ENCODE results near the gene SLC6A16.
"Not testable (repeated sequence)": the region's sequence is repeated elsewhere in the genome, so short reads cannot be mapped to it uniquely, and the experiment has no call there.

Gene SLC6A16

DNA sequence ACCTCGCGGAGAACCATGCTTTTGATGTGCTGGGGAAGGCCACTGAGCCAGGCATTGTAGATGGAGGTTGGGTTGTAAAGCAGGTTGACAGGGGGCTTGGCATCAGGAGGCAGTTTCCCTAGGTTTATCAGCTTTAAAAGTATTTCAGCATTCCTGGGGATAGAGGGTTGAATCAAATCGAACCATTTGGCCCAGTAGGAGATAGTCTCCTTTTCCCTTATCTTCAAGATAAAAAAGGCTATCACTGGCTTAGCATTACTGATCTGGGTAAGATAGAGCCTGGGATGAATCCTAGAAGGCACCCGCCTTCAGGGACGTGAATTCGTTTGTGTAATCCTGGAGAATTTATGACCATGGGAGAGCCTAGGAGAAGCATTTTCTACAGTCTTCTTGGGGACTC, 30.6 kb downstream of the SLC6A16 start:
- 0 out of 2 replicates have a peak, but pooled peaks cover 3% of the 10 kb centered on the region for H3K4me1 ChIP-seq (ENCODE audit: insufficient read depth, low read length)

DNA sequence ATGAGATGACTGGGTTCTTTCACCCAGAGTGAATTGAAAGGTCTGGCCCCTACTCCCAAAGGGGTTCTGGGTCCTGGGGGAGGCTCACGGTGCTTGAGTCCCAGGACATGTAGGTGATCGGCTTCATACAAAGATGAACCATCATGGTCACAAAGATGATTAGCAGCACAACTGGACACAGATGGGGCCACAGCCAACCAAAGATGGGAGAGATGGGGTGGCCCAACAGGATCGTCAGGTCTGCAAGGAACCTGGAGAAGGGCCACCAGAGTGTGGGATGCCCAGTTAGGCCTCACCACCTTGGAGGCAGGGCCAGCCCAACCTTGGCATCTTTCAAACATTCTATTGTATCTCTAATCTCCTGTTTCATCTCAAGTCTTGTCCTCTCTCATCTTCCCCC, 34.5 kb downstream of the SLC6A16 start:
- no peaks in the 10 kb centered on the region for H3K4me1 ChIP-seq (ENCODE audit: insufficient read depth, low read length)
- no peaks in the 10 kb centered on the region for H3K36me3 ChIP-seq (ENCODE audit: insufficient read depth, low read length)
- no peaks in the 10 kb centered on the region; the same call in 1 of the 2 replicates for H3K9me3 ChIP-seq (ENCODE audit: control insufficient read depth, insufficient read depth, low read length)
- H3K9ac ChIP-seq (ENCODE audit: low read depth, low read length), result no peak overlapping the region

More for the DNA sequence above, 30.6 kb downstream of the SLC6A16 start:
- H3K9me3 ChIP-seq (ENCODE audit: control insufficient read depth, insufficient read depth, low read length), result no peaks in the 10 kb centered on the region
- H3K9ac ChIP-seq (ENCODE audit: low read depth, low read length), result no peak overlapping the region
- no peaks in the 10 kb centered on the region for H3K36me3 ChIP-seq (ENCODE audit: insufficient read depth, low read length)

- H3K4me1 ChIP-seq (ENCODE audit: insufficient read depth, low read length); H3K9me3 ChIP-seq (ENCODE audit: control insufficient read depth, insufficient read depth, low read length); H3K9ac ChIP-seq (ENCODE audit: low read depth, low read length); H3K36me3 ChIP-seq (ENCODE audit: insufficient read depth, low read length): not testable (repeated sequence)
Observed at GRCh38 chr19:49289286-49289685, 35.7 kb downstream of the SLC6A16 start.

GRCh38 chr19:49288205-49288604, 36.8 kb downstream of the SLC6A16 start:
- H3K9me3 ChIP-seq (ENCODE audit: control insufficient read depth, insufficient read depth, low read length); H3K36me3 ChIP-seq (ENCODE audit: insufficient read depth, low read length); H3K4me1 ChIP-seq (ENCODE audit: insufficient read depth, low read length); H3K9ac ChIP-seq (ENCODE audit: low read depth, low read length): not testable (repeated sequence)

DNA sequence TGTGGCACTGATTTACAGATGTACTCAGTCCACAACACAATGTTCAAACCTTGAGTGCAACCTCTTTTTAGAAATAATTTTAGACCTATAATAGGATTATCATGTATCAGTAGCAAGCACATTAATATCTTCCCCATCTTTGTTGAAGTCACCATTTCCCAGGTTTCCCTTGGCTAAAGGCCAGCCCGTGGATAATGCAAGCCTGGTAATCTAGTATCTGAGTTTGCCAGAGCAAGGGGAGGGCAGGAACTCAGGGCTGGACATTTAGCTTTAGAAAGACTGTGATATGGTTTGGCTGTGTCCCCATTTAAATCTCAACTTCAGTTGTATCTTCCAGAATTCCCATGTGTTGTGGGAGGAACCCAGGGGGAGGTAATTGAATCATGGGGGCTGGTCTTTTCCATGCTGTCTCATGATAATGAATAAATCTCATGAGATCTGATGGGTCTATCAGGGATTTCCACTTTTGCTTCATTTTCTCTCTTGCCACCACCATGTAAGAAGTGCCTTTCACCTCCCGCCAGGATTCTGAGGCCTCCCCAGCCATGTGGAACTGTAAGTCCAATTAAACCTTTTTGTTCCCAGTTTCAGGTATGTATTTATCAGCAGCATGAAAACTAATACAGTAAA, 37.7 kb downstream of the SLC6A16 start:
- H3K9ac ChIP-seq (ENCODE audit: low read depth, low read length), result no peak overlapping the region
- no peaks in the 10 kb centered on the region for H3K36me3 ChIP-seq (ENCODE audit: insufficient read depth, low read length)
- no peaks in the 10 kb centered on the region; the same call in 1 of the 2 replicates for H3K9me3 ChIP-seq (ENCODE audit: control insufficient read depth, insufficient read depth, low read length)
- H3K4me1 ChIP-seq (ENCODE audit: insufficient read depth, low read length), result no peaks in the 10 kb centered on the region

DNA sequence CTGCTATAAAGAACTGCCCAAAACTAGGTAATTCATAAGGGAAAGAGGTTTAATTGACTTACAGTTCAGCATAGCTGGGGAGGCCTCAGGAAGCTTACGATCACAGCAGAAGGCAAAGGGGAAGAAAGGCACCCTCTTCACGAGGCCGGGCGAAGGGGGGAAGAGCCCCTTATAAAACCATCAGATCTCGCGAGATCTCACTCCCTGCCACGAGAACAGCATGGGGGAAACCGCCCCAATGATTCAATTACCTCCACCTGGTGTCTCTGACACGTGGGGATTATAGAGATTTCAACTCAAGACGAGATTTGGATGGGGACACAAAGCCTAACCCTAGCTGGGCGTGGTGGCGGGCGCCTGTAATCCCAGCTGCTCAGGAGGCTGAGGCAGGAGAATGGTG, 42.8 kb downstream of the SLC6A16 start:
- Histone ChIP-seq H3K36me3 (ENCODE audit: insufficient read depth, low read length) (no peaks in the 10 kb centered on the region), H3K4me1 (ENCODE audit: insufficient read depth, low read length) (no peaks in the 10 kb centered on the region), H3K9ac (ENCODE audit: low read depth, low read length) (no peak overlapping the region)

GRCh38 chr19:49272204-49272603, 52.8 kb downstream of the SLC6A16 start:
- H3K9ac ChIP-seq (ENCODE audit: low read depth, low read length), result no peak overlapping the region
- H3K4me1 ChIP-seq (ENCODE audit: insufficient read depth, low read length), result no peaks in the 10 kb centered on the region
- no peaks in the 10 kb centered on the region for H3K36me3 ChIP-seq (ENCODE audit: insufficient read depth, low read length)
- no peaks in the 10 kb centered on the region for H3K9me3 ChIP-seq (ENCODE audit: control insufficient read depth, insufficient read depth, low read length)

More for the DNA sequence above, 42.8 kb downstream of the SLC6A16 start:
- no peaks in the 10 kb centered on the region for H3K9me3 ChIP-seq (ENCODE audit: control insufficient read depth, insufficient read depth, low read length)

DNA sequence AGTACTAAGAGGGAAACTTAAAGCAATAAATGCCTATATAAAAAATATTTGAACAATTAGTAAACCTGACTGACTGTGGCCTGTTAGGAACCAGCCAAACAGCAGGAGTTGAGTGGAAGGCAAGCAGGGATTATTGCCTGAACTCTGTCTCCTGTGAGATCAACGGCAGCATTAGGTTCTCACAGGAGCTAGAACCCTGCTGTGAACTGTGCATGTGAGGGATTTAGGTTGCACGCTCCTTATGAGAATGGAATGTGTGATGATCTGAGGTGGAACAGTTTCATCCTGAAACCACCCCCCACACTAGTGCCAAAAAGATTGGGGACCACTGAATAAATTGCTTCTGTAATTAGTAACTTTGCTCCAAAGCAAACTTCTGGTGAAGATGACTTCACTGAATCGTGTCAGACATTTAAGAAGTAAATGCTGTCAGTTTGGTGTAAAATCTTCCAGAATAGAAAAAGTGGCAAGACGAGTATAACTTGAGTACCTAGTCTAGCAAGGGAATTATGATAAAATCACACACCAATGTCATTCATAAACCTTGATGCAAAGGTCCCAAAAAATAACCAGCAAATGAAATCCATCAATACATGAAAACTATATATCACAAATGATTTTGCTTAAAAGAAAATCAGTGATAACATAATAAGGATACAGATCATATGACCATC, 53.8 kb downstream of the SLC6A16 start:
- no peaks in the 10 kb centered on the region for H3K4me1 ChIP-seq (ENCODE audit: insufficient read depth, low read length)
- no peaks in the 10 kb centered on the region for H3K9me3 ChIP-seq (ENCODE audit: control insufficient read depth, insufficient read depth, low read length)
- H3K9ac ChIP-seq (ENCODE audit: low read depth, low read length), result no peak overlapping the region
- no peaks in the 10 kb centered on the region for H3K36me3 ChIP-seq (ENCODE audit: insufficient read depth, low read length)

DNA sequence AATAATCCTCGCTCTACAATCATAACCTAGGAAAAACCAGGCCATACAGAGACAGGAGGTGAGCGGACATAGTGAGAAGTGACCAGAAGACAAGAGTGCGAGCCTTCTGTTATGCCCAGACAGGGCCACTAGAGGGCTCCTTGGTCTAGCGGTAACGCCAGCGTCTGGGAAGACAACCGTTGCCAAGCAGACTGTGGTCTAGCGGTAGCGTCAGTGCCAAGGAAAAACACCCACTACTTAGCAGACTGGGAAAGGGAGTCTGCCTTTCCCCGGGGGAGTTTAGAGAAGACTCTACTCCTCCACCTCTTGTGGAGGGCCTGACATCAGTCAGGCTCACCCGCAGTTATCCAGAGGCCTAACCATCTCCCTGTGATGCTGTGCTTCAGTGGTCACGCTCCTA, 58.6 kb downstream of the SLC6A16 start:
- H3K4me1 ChIP-seq (ENCODE audit: insufficient read depth, low read length); H3K9me3 ChIP-seq (ENCODE audit: control insufficient read depth, insufficient read depth, low read length); H3K36me3 ChIP-seq (ENCODE audit: insufficient read depth, low read length); H3K9ac ChIP-seq (ENCODE audit: low read depth, low read length): not testable (repeated sequence)

DNA sequence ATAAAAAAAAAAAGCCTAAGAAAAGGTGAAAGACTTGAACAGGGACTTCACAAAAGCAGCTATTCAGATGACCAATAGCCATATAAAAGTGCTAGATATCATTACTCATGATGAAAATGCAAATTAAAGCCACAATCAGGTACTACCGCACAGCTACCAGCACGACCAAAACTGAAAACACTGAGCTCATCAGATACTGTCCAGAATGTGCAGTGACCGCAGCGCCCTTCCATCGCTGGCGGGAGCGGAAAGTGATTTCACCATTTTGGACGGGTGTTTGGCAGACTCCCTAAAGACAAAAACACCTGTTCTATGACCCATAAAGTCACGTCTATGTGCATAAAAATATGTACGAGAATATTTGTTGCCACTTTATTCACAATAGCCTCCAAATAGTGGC, 60.7 kb downstream of the SLC6A16 start:
- no peaks in the 10 kb centered on the region; the same call in 1 of the 2 replicates for H3K9me3 ChIP-seq (ENCODE audit: control insufficient read depth, insufficient read depth, low read length)
- no peaks in the 10 kb centered on the region for H3K36me3 ChIP-seq (ENCODE audit: insufficient read depth, low read length)
- no peaks in the 10 kb centered on the region for H3K4me1 ChIP-seq (ENCODE audit: insufficient read depth, low read length)
- H3K9ac ChIP-seq (ENCODE audit: low read depth, low read length), result no peak overlapping the region

DNA sequence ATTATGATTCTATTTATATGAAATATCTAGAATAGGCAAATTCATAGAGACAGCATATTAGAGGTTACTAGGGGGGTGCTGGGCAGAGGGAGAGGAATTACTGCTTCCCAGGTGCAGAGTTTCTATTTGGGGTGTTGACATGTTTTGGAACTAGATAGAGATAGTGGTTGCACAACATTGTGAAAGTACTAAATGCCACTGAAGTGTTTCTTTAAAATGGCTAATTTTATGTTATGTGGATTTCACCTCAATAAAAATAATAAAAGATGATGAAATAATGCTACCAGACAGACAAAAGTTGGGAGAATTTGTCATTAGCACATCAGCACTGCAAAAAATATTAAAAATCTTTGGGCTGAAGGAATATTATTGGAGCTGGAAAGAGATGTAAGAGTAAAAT, 63.4 kb downstream of the SLC6A16 start:
- H3K9me3 ChIP-seq (ENCODE audit: control insufficient read depth, insufficient read depth, low read length), result no peaks in the 10 kb centered on the region; the same call in 1 of the 2 replicates
- H3K36me3 ChIP-seq (ENCODE audit: insufficient read depth, low read length), result no peaks in the 10 kb centered on the region
- H3K9ac ChIP-seq (ENCODE audit: low read depth, low read length), result no peak overlapping the region
- no peaks in the 10 kb centered on the region for H3K4me1 ChIP-seq (ENCODE audit: insufficient read depth, low read length)

- H3K9me3 ChIP-seq (ENCODE audit: control insufficient read depth, insufficient read depth, low read length), result no peaks in the 10 kb centered on the region; the same call in 1 of the 2 replicates
- no peaks in the 10 kb centered on the region for H3K4me1 ChIP-seq (ENCODE audit: insufficient read depth, low read length)
- H3K9ac ChIP-seq (ENCODE audit: low read depth, low read length), result no peak overlapping the region
- H3K36me3 ChIP-seq (ENCODE audit: insufficient read depth, low read length), result no peaks in the 10 kb centered on the region
Observed at GRCh38 chr19:49256691-49257090, 68.3 kb downstream of the SLC6A16 start.

- H3K9me3 ChIP-seq (ENCODE audit: control insufficient read depth, insufficient read depth, low read length), result no peaks in the 10 kb centered on the region; the same call in 1 of the 2 replicates
- no peak overlapping the region for H3K9ac ChIP-seq (ENCODE audit: low read depth, low read length)
- no peaks in the 10 kb centered on the region for H3K36me3 ChIP-seq (ENCODE audit: insufficient read depth, low read length)
- no peaks in the 10 kb centered on the region for H3K4me1 ChIP-seq (ENCODE audit: insufficient read depth, low read length)
Observed at GRCh38 chr19:49255674-49256073, 69.3 kb downstream of the SLC6A16 start.

DNA sequence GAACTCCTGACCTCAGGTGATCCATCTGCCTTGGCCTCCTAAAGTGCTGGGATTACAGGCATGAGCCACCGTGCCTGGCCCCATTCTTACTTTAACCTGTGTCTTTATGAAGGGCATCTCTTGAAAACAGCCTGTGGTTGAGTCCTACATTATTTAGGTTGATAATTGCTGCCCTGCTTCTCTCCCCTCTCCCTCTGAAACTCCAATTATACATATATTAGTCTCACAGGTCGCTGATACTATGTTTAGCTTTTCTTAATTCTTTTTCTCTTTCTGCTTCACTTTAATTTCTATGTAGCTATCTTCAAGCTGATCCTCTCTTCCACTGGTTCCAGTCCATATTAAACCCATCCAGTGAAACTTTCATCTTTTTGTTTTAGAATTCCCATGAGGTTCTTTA, 75.1 kb downstream of the SLC6A16 start:
- H3K36me3 ChIP-seq (ENCODE audit: insufficient read depth, low read length), result no peaks in the 10 kb centered on the region

DNA sequence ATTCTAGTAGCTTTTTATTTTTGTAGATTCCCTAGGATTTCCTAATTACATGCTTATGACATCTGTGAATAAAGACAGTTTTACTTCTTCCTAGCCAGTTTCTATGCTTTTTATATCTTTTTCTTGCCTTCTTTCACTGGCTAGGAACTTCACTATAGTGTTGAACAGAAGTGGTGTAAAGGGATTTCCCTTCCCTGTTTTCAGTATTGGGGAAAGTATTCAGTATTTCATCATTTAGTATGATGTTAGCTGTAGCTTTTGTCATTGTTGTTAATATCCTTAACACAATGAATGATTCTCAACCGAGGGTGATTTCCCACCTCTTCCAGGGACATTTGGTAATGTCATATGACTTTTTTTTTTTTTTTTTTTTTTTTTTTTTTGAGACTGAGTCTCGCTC, 77.3 kb downstream of the SLC6A16 start:
- no peak overlapping the region for H3K9ac ChIP-seq (ENCODE audit: low read depth, low read length)
- H3K4me1 ChIP-seq (ENCODE audit: insufficient read depth, low read length), result no peaks in the 10 kb centered on the region
- H3K36me3 ChIP-seq (ENCODE audit: insufficient read depth, low read length), result no peaks in the 10 kb centered on the region
- no peaks in the 10 kb centered on the region for H3K9me3 ChIP-seq (ENCODE audit: control insufficient read depth, insufficient read depth, low read length)

More for the DNA sequence above, 75.1 kb downstream of the SLC6A16 start:
- Histone ChIP-seq H3K9me3 (ENCODE audit: control insufficient read depth, insufficient read depth, low read length) (no peaks in the 10 kb centered on the region), H3K4me1 (ENCODE audit: insufficient read depth, low read length) (no peaks in the 10 kb centered on the region), H3K9ac (ENCODE audit: low read depth, low read length) (no peak overlapping the region)
